Esophagus muscularis mucosa (tissue), 4 donors: ENCODE measurements around the gene AGFG2. TPM values are rescaled to one million over a fixed set of nuclear protein-coding genes. Genes with fewer than 3 reads are reported as not detected.

Source experiments
- DNase-seq: peaks from one replicate; pipeline ENCODE4 v3.0.0-alpha.2; 2017; ENCODE audit errors: extremely low spot score
- H3K27ac ChIP-seq, 4 donors: fragments of 200-600 bp; sonication (generic); replicated peaks in 1 of 4; 1 replicate in 3 of 4; 2 replicates in 1 of 4; pipeline ENCODE4 v1.5.1; 2016 to 2019; ENCODE audit warnings: mild to moderate bottlenecking in 1 of 4
- H3K27me3 ChIP-seq, 4 donors: fragments of 200-600 bp; sonication (generic); one replicate each; pipeline versions ENCODE4 v1.5.1 to v1.6.0; 2016 to 2019
- H3K36me3 ChIP-seq, 4 donors: fragments of 200-600 bp; sonication (generic); one replicate each; pipeline ENCODE4 v1.5.1; 2016 to 2019
- H3K4me1 ChIP-seq, 4 donors: fragments of 200-600 bp; sonication (generic); one replicate each; pipeline ENCODE4 v1.5.1; 2016 to 2019
- H3K4me3 ChIP-seq, 4 donors: fragments of 200-600 bp; sonication (generic); 1 replicate in 2 of 4; 2 replicates in 2 of 4; pipeline ENCODE4 v1.5.1; 2016 to 2019; ENCODE audit warnings: mild to moderate bottlenecking in 4 of 4, moderate library complexity in 1 of 4
- H3K9me3 ChIP-seq, 4 donors: fragments of 200-600 bp; sonication (generic); 1 replicate in 3 of 4; 2 replicates in 1 of 4; pipeline ENCODE4 v1.5.1; 2016 to 2019
- CTCF ChIP-seq, 3 experiments: fragments of 200-600 bp in 2 of 3; fragments of 450-650 bp in 1 of 3; sonication (generic) in 2 of 3; IDR thresholded peaks; one replicate each; pipeline ENCODE4 v1.5.1; 2017 to 2019; ENCODE audit warnings: antibody characterized with exemption in 3 of 3, mild to moderate bottlenecking in 2 of 3, moderate library complexity in 1 of 3
- EP300 ChIP-seq: sonication (generic); formaldehyde crosslinking; IDR thresholded peaks from one replicate; pipeline ENCODE4 v1.6.1; 2017; ENCODE audit warnings: antibody characterized with exemption
- POLR2A ChIP-seq: fragments of 450-650 bp; IDR thresholded peaks from one replicate; pipeline ENCODE4 v1.6.1; 2017; ENCODE audit warnings: antibody characterized with exemption, moderate library complexity, mild to moderate bottlenecking, low read depth
- POLR2AphosphoS5 ChIP-seq, 2 donors: sonication (generic); formaldehyde crosslinking; IDR thresholded peaks; one replicate each; pipeline ENCODE4 v1.6.1; 2017; ENCODE audit warnings: antibody characterized with exemption in 2 of 2
- WGBS: methylation state at CpG from one replicate; pipeline ENCODE4 v1.1.5; 2018; 5-methylcytosine and 5-hydroxymethylcytosine counted together
- intact Hi-C: fragments of 100-400 bp; cut with DNase I; formaldehyde crosslinking; loops from one replicate; pipeline ENCODE4 v1.15.1; 2023
- total RNA-seq, 4 donors: library from RNA; depleted of rRNA; stranded (reverse); fragments of >200 nt; gene quantifications; one replicate each; pipeline versions ENCODE4 v1.1.0 to v1.2.1, GENCODE V29; 2016

Gene AGFG2
- total RNA-seq, 4 donors from 2014 or later = 31.6 to 79.6 (median 35.1) TPM

- TF ChIP-seq CTCF (IDR thresholded peaks at IDR 0.05) (no peak), POLR2AphosphoS5 (IDR thresholded peaks at IDR 0.05) (no peak), EP300 (no peak), POLR2A (no peak)
- WGBS = 90% methylated on average over 9 of the region's 9 CpGs
- no peaks in the 10 kb centered on the region for H3K9me3 ChIP-seq
- no peak overlapping the region for H3K4me3 ChIP-seq
- H3K4me1 ChIP-seq = peaks cover 0 to 19% (median 14%) of the 10 kb centered on the region in 4 donors
- H3K36me3 ChIP-seq = no peaks in the 10 kb centered on the region
- H3K27ac ChIP-seq = no peak overlapping the region
- intact Hi-C loops = no loop called here
- H3K27me3 ChIP-seq = no peaks in the 10 kb centered on the region
- no peak for DNase-seq
Observed at GRCh38 chr7:100513212-100513810, 25.7 kb upstream of the AGFG2 start.

- Histone ChIP-seq H3K4me1 (peaks cover 0 to 16% (median 13%) of the 10 kb centered on the region in 4 donors), H3K9me3 (no peaks in the 10 kb centered on the region), H3K4me3 (no peak overlapping the region), H3K27ac (peak overlapping the region in 2 of 4 donors; percentile 36 to 40), H3K36me3 (no peaks in the 10 kb centered on the region), H3K27me3 (no peaks in the 10 kb centered on the region)
- WGBS = 27% methylated on average over 2 of the region's 2 CpGs
- TF ChIP-seq POLR2AphosphoS5 (IDR thresholded peaks at IDR 0.05) (peak in 1 of 2 donors; percentile 43), POLR2A (no peak)
- DNase-seq = no peak
- intact Hi-C loops = no loop called here
Observed at GRCh38 chr7:100515072-100515532, 23.9 kb upstream of the AGFG2 start.

- TF ChIP-seq POLR2A (no peak), POLR2AphosphoS5 (IDR thresholded peaks at IDR 0.05) (peak; percentile 24 to 36), EP300 (no peak)
- 40% methylated on average over 4 of the region's 4 CpGs for WGBS
- intact Hi-C loops = no loop called here
- Histone ChIP-seq H3K27ac (peak overlapping the region in 3 of 4 donors; percentile 16 to 51 (median 40)), H3K36me3 (no peaks in the 10 kb centered on the region), H3K4me1 (peaks cover 0 to 16% (median 13%) of the 10 kb centered on the region in 4 donors), H3K9me3 (no peaks in the 10 kb centered on the region), H3K4me3 (no peak overlapping the region), H3K27me3 (no peaks in the 10 kb centered on the region)
- peak; percentile 93 for DNase-seq
Observed at GRCh38 chr7:100516135-100516812, 22.7 kb upstream of the AGFG2 start.

- no peak for DNase-seq
- Histone ChIP-seq H3K4me3 (no peak overlapping the region), H3K27ac (no peak overlapping the region), H3K36me3 (no peaks in the 10 kb centered on the region), H3K4me1 (peaks cover 0 to 16% (median 13%) of the 10 kb centered on the region in 4 donors), H3K9me3 (no peaks in the 10 kb centered on the region), H3K27me3 (no peaks in the 10 kb centered on the region)
- WGBS = 67% methylated on average over 2 of the region's 2 CpGs
- TF ChIP-seq EP300 = no peak
- TF ChIP-seq CTCF (IDR thresholded peaks at IDR 0.05) = no peak
- no peak for TF ChIP-seq POLR2AphosphoS5 (IDR thresholded peaks at IDR 0.05)
- no peak for TF ChIP-seq POLR2A
- intact Hi-C loops = no loop called here
Observed at GRCh38 chr7:100517305-100517704, 21.7 kb upstream of the AGFG2 start.

GRCh38 chr7:100519580-100519979, 19.4 kb upstream of the AGFG2 start:
- no peaks in the 10 kb centered on the region for H3K9me3 ChIP-seq
- 89% methylated on average over 6 of the region's 6 CpGs for WGBS
- H3K27me3 ChIP-seq = no peaks in the 10 kb centered on the region
- TF ChIP-seq POLR2A (no peak), CTCF (IDR thresholded peaks at IDR 0.05) (no peak), POLR2AphosphoS5 (IDR thresholded peaks at IDR 0.05) (no peak), EP300 (no peak)
- intact Hi-C loops = no loop called here
- DNase-seq = no peak
- H3K36me3 ChIP-seq = no peaks in the 10 kb centered on the region
- no peak overlapping the region for H3K27ac ChIP-seq
- peaks cover 0 to 15% (median 13%) of the 10 kb centered on the region in 4 donors for H3K4me1 ChIP-seq
- no peak overlapping the region for H3K4me3 ChIP-seq
